HG03342 (cell line): Measurements from ENCODE around the gene EXPH5.

Experiments
- ATAC-seq: cut with Tn5 transposase; IDR thresholded peaks from one replicate; pipeline ENCODE4 v1.9.1; 2021; ENCODE audit warnings: mild to moderate bottlenecking, moderate library complexity; ENCODE audit not compliant: unreplicated experiment

EXPH5 gene

DNA sequence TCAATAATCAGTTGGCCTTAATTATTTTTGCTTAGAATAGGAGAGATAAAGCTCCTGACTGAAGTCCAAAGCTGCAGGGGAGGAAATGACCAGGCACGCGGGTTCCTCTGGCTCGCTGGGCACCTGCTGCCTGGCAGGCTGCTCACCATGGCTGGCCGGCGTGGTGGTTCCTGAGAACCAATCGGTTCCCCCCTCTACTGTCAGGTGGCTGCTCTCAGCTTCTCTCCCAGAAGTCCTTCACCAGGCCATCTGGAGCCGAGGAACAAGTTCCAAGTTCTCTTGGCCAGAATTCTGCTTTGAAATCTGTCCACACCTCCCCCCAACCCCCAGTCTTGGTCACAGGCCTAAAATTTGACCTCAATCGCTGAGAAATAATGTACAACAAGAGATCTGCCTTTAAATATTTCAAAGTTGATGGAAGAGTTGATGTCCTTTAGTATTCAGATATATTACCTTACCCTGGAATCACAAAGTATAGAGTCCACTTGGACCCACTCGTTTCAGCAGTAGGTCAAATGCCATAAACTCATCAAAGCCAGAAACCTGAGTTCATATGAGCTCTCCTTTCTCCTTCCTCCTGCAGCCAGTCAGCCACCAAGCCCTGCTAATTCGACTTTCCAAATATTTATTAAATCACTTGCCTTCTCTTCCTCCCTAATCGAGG lies 25.2 kb downstream of the EXPH5 start:
- ATAC-seq: no peak

DNA sequence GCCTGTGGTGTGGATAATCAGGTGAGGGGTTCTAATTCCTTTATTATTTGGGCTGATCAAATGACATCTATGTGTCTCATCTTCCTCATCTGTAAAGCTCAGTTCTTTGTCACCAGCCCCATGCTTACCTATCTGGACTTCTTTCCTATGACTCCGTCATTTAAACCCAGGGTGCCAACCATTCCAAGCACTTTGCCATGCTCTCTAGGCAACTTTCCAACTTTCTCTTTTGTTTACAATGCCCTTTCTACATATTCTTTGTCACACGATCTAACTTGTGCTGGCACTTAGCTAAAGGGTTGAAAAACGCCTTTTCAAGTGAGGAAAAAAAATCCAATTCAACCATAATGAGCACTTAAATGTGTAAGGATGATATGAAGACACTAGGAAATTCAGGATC lies 27.9 kb downstream of the EXPH5 start:
- ATAC-seq: no peak

DNA sequence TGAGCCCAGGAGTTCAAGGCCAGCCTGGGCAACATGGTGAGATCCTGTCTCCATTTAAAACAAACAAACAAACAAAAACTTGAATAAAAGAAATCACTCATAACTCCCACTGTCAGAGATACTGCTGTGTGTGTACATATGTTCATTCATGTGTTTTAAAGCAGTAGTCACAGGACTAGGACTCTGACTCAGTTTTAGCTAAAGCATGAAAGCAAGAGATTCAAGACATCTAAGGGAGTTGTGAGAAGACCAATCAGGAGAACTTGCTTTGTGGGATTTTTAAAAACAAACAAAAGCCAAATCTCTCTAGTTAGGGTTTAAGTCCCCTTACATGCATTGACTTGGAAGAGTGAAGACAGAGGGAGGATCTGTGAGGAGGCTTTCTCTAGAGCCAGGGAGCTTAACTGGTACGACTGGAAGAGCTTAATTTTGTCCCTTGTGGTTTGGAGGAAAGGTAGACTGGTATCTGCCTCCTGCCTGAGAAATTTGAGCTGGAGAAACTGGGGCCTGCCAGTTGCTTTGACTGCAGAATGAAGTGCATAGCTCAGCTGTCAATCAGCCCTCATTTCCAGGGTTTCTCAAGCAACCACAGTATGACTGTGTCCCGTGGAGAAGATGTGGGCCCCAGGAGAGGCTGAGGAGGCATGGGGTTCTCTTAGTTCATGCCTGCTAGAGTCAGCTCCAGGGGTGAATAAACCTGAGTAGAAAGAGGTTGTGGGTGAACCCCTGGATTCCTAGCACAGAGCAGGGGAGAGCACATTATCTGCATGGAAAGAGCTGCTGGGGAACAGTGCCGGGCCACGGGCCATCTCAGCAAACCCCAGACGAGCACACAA lies 30.6 kb downstream of the EXPH5 start:
- no peak for ATAC-seq

DNA sequence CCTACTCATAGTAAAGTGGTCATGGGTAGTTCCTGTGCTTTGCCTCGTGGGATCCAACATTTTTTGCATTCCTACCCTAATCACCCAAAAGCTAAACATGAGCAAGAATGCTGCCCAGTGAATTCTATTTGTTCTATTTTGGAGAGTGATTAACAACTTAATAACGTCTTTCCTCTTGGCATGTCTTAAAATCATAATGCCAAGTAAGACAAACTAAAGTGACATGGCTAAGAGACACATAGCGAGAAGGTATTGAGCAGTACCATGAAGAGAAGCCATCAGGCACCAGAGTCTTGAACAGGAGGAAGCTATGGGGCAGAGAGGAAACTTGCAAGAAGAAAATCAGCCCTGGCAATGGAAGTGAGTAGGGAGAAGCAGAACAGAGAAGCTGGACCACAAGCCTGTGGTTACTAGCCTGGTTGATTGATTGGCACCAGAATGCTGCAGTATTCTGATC lies 32.0 kb downstream of the EXPH5 start:
- no peak for ATAC-seq

DNA sequence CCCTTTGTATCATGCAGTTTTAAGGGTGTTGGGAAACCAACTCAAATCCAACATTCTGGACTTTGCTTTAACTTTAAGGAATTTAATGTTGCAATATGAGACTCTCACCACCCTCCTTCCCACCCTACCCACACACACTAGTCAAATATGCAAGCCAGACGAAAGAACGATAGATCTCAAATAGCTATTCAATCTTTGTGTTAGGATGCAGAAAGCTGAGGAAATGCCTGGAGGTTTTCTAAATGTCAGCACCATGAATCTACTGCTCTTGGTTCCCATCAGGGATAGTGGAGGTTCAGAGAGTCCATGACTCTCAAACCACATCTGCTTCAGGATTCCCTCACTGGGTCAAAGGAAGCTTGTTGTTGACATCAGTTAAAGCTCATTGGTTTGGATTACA lies 33.7 kb downstream of the EXPH5 start:
- ATAC-seq: no peak

DNA sequence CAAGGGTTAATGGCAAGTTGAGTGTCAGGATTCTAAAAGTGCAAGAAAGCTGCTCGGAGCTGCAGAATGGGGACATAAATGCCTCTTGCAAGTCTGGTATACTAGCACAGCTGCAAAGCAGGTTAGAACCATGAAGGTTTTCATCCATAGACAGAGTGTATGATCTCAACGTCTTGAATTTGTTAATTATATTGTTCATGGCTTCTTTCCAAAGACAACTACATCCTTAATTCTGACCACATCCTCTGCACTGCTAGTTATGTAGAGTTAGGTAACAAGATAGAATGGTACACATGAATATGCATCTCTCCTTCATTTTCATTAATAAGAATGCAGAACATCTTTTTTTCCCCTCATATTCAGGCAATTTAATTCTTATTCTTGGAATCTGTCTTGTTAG lies 34.2 kb downstream of the EXPH5 start:
- ATAC-seq: no peak

DNA sequence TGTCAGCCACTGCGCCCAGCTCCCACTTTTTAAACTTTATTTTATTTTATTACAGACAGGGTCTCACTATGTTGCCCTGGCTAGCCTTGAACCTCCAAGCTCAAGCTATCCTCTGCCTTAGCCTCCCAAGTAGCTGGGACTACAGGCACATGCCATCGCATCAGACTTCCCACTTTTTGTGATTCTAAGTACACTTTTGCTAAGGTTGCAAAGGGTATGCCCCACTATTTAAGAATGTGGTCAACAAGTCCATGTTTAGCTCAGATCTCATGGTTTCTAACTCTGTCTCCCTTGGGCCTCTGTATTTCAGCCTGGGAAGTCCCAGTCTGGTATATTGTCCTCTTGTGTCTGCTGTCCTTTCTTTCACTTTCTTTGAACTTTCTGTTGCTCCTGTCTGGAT lies 35.3 kb downstream of the EXPH5 start:
- peak; percentile 81 for ATAC-seq

DNA sequence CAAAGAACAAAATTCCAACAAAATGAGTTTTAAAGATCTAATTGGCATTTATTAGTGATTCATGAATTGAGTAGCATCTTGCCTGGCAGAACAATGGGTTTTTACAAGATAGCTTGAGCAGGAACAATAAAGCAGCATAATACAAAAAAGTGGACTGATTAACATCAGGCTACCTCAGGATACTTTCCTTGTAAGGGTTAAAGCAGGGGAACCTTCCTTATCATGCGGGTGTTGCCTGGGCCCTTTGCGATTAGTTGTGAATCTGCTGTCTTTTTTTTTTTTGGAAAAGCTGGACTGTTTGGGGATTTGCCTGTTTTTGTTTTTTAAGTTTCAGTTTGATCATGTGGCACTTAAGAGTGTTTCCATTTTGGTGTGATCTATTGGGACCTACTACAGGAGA lies 37.5 kb downstream of the EXPH5 start:
- ATAC-seq: no peak

DNA sequence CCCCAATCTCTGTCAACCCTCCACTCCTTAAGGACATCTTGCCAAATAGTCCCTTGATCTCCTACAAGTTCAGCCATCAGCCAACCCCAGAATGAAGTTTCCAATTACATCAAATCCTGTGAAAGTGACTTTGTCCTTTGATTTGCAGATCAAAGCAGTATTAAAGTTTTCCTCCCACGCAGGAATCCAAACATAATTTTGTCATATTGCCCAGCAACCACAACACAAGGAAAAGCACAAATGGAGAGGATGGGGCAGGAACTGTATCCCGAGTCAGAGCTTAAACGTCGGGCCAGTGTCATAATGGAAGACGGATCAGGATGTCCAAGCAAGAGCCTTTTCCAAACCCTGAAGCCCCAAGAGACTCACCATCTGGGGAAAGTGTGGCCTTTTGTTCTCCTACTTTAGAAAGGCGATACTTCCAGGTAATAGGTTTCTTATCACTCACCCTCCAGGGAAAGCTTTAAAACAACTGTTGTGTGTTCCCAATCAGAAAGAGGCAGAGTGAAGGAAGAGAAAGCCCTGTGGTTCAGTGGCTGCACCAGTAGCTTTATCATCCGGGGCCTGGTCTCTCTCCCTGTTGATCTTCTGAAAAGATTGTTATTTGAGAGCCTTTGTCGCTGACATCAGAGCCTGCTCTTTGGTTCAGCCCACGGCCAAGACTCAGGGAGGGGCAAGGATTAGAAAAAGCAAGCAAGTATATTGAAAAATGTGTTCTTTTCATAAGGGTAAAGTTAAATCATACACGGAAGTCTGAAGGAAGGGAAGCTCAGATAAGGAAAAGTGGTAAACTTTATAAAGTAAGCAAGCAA lies 41.7 kb downstream of the EXPH5 start:
- ATAC-seq: no peak

DNA sequence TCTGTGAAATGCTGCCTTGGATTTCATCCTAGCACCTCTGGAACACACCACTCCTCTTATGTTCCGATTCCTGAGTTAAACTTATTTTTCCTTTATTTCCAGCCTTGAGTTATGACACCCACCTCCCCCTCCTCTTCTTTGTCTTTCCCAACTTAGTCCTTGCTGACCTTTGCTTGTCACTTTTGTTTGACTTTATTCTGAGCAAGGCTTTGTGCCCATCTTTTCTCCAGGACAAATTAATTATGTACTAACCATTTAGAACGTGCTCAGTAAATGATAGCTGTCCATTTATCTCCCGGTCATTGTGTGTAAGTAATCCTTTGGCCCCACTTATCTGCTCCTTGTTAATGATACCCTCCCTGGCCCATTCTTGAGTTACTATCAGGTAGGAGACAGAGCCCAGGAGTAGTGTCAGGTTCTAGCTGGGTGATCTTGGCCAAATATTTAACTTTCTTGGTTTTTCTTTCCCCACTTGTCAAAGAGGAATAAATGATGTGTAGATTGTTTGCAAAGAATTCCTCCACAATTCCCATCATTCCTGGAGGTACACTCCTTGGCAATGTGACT lies 44.2 kb downstream of the EXPH5 start:
- no peak for ATAC-seq

DNA sequence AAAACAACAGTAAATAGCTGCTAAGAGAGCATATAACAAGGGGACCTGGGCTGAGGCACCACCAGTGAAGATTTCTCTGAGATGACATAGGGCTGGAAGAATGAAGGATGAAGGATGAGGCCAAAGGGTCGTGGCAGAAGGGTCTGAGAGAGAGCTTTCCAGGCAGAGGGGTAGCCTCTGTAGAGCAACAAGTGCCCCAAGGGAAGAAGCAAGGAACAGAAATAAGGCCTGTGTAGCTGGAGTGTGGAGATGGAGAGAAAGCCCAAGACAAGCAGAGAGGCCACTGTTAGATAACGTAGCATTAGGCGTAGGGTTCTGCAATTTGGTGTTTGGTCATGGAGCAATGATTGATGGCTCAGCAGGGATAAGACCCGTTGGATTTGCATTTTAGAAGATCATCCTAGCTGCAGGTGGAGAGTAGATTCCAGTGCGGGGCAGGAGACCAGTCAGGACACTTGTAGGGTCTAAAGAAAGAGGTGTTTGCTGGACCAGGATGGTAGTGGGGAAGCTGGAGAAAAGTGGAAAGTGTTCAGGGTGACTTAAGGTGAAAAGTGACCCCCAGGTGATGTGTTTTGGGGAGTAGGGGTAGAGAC lies 47.6 kb downstream of the EXPH5 start:
- no peak for ATAC-seq

DNA sequence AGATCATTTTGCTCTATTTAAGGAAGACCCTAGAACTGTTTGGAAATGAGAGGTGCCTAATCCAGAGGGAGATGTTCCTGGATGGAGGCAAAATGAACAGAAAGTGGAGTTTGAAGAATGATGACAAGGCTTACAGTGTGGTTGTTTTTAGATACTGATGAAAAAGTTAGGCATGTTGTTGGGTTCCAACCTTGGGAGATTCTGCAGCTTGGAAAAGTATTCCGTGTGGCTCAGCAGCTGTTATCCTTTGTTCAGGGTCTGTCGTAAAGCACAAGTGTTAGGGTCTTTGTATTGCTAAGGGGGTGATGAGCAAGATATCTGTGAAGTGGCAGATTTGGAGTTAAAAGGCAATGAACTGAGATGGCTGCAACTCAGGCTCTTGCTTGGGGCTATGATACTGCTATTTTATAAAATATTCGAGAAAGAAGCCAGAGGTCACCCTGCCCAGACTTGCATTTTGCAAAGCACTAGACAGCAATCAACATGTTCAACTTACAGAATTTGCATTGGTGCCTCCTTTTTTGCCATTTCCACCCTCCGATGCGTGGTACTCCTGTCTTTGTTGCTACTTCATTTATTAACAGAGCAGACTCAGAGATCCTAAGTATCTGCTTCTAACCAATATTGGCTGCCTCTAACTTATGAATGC lies 50.1 kb downstream of the EXPH5 start:
- ATAC-seq: no peak

DNA sequence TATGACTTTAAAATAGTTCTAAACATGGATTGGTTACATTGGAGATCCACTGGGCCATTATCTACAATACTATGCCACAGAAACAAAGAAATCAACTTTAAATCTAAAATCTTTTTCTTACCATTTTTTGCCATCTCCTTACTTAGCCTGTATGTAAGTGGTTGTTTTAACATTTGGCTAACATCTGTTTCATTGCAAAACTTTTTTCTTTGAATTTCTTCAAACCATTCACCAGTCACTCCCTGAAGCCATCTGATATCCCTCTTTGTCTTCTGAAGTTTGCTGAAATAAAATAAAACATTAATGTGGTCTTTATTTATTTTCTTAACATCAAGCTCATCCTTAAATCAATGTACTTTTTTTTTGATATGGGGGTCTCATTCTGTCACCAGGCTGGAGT lies 52.0 kb downstream of the EXPH5 start:
- ATAC-seq: no peak

DNA sequence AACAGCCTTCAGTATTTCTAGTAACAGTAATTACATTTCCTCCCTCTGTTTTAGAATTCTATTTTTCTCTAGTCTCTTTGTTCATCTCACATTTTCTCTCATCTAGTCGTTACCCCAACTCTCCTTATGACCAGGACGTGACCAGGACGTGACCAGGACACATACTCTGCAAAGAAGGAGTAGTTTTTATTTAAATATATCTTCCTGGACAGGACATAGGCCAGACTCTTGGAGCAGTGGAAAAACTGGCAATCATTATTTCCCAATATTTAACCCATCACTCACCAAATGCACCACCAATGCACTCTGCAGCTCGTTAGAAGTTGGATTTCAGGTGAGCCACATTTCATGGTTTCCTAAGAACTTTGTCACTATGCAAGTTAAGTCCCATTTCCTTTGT lies 55.1 kb downstream of the EXPH5 start:
- no peak for ATAC-seq

DNA sequence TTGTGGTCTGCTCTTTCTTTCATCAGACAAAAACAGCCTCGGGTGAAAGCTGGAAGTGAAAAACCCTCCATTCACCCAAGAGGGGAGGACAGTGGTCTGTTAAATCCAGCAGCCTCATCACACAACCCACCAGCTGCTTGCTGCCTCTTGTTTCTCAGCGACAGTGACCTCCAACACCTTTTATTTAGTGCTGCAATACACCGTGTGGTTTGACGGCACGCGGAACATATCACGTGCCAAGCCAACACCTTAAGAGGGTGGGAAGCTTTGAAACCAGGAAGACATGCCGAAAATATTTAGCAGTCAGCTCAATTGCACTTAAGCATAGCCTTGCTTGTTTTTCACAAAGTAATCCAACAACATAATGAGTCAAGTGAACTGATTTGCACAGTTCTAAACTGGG lies 55.5 kb downstream of the EXPH5 start:
- no peak for ATAC-seq

DNA sequence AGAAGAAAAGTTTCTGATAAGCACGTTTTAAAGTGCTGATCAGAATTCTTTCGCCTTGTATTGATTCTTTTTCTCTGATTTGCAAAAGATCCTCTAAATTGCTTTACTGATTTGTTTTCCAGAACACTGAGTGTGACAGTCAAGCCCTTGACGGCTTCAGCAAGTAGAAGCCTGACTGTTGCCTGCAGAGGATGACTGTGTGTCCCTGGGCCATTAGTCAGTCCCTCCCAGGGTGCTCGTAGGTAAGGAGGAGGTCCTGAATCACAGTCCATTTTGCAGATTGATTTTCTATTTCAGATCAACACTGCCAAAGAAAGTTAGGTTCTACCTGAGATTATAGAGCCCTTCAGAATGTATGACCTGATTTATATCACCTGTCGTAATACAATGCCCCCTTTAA lies 56.8 kb downstream of the EXPH5 start:
- no peak for ATAC-seq

DNA sequence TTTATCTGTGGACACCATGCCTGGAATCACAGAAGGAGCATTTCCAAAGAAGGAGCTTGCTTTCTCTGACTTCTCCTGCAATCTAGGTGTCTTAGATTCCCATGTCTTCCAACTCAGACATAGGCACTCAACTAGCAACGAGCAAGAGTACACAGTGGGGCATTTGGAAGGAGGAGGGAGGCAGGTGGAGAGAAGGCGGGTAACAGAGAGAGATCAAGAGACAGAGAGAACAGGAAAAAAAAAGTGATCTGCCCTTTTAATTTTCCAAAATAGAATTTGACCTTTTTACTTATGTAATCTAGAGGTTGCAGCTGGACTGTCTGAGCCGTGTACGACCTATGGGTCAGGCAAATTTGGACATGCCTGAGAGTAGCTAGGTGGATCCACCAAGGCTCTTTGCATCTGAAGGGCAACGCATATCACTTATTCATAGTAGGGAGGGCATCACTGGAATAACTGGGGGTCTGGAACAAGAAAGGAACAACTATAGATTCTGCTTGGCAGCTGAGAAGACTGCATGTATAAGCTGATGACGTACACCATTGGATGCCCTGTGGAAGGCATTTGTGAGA lies 58.1 kb downstream of the EXPH5 start:
- ATAC-seq: no peak

DNA sequence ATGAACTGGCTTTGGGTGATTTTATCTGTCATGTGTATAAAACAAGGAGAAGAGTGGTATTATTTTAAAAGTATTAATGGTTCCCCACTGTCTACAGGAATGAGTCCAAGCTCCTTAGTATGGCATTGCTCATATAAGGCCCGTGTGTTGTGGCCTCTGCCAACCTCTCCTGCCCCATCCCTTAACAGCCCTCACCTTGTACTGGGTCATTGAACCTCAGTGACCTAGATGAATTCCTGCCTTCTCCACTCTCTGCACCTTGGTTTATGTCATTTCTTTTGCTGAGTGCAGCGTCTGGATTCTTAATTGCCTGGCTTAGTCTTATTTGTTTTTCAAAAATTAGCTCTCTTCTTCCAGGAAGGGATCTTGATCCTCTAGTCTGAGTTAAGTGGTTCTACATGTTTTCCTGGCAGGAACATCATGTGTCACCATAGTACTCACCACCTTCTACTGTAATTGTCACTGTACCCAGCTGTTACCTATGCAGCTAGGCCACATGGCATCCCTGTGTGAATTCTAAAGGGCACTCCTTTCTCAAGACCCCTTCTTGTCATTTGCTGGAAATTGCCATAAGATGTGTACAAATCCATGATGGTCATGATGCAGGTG lies 59.2 kb downstream of the EXPH5 start:
- no peak for ATAC-seq

DNA sequence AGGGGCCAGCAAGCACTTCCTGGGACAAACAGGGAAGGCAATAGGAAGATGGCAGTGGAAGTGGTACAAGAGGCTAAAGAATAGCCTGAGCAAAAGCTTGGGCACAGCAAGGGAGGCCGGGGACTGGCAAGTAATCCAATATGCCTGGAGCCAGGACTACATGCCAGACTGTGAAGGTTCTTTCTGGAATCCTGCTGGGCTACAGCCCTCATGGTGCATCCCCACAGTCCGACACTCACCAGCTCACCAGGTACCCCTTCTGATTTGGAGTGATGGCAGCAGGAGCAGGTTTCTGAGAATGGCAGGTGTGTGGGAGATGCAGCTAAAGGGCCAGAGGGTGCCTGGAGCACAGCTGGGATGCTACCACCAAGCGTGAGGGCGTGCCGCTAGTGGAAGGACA lies 63.1 kb downstream of the EXPH5 start:
- ATAC-seq: no peak

DNA sequence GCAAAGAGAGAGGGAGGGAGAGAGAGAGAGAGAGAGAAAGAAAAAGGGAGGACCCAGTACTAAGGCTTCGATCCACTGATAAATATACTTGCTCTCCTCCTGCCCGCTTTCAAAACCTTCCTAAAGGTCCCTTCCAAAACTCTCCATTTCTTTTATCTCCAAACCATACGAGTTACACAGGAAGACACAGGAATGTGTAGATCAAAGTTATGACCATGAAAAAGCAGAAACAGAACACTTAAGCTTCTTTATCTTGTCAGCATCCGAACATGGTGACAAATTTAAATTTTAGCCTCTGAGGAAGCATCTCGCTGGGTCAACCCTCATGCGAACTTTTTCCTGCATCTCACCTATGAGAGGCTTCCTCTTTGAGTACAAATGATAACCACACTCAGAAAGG lies 66.2 kb downstream of the EXPH5 start:
- ATAC-seq: no peak
